Stimulated activated CD8-positive, alpha-beta memory T cell treated with anti-CD3 and anti-CD28 coated beads, Interleukin-2, amount 100 ng/mL, for 48 hours (primary cell): ENCODE results near the gene DAGLA.

Experiments
- DNase-seq, 2 donors: peaks; one replicate each; pipeline ENCODE4 v3.0.0-alpha.2; 2020; ENCODE audit warnings: low read depth in 2 of 2

DAGLA gene

GRCh38 chr11:61763930-61764605 lies 83.9 kb downstream of the DAGLA start:
- DNase-seq, result no peak

DNA sequence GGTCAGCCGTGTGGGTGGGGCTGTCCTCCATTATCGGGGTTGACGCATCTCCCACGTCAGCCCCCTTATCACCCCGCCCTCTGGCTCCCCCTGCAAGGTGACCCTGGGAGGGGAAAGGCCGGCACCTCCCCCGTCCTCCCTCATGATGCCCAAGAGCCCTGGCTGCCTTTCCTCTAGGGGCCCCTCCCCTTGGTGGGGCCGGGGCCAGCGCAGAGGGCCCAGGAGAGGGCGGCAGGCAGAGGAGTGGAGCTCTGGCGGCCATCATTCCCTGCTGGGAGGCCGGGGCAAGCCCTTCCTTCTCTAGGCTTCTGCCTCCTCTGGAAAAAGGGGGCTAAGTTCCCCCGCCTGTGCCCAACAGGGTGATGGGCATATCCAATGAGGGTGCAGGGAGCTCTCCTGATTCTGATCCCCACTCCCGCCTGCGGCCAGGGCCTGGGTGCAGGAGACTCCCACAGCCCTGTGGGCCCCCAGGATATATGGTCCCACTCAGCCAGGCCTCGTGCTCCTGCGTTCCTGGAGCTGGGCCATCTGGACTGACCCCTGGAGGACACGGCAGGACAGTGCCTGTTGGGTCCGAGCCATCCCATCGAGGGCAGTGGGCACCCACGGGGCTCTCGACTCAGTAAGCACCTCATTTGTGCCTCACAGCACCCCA lies 84.5 kb downstream of the DAGLA start:
- DNase-seq, result no peak

DNA sequence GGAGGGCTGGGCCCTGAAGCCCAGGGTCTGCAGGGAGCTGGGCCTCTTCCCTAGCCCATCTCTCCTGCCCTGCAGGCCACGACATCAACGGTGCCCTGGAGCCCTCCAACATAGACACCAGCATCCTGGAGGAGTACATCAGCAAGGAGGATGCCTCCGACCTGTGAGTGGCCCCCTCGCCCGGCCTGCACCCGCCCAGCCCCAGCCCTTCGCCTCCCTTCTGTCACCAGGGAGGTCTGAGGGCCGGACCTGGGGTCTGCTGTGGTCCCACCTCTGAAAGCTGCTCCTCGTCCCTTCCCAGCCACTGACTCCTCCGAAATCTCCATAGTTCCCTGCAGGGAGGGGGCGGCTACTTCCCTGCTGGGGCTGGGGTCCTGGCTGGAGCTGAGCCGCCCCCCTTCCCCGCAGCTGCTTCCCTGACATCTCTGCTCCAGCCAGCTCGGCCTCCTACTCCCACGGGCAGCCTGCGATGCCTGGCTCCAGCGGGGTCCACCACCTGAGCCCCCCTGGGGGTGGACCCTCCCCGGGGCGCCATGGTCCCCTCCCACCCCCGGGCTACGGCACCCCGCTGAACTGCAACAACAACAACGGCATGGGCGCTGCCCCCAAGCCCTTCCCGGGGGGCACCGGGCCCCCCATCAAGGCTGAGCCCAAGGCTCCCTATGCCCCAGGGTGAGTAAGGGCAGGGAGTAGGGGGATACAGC lies 85.5 kb downstream of the DAGLA start:
- no peak for DNase-seq

DNA sequence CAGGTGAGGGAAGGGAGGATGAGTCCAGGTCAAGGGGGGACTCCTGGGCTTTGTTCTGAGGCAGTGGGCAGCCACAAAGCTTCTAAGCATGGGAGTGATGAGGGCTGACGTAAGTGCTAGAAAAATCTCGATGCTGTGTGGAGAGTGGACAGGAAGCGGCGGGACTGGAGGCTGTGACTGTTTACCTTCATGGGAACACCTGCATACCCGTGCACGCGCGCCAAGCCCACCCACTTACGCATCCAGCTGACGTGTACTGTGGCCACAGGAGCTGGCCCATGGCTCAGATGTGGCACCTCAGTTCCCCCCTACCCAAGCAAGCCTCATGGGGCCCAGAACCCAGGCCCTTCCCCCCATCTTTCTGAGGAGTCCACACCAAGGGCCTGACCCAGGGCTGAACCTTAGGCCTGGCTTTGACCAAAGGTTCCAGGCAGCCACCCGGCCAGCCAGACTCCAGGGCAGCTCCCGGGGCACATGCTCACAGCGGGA lies 86.2 kb downstream of the DAGLA start:
- DNase-seq, result no peak

GRCh38 chr11:61768376-61769076 lies 88.3 kb downstream of the DAGLA start:
- DNase-seq, result no peak

DNA sequence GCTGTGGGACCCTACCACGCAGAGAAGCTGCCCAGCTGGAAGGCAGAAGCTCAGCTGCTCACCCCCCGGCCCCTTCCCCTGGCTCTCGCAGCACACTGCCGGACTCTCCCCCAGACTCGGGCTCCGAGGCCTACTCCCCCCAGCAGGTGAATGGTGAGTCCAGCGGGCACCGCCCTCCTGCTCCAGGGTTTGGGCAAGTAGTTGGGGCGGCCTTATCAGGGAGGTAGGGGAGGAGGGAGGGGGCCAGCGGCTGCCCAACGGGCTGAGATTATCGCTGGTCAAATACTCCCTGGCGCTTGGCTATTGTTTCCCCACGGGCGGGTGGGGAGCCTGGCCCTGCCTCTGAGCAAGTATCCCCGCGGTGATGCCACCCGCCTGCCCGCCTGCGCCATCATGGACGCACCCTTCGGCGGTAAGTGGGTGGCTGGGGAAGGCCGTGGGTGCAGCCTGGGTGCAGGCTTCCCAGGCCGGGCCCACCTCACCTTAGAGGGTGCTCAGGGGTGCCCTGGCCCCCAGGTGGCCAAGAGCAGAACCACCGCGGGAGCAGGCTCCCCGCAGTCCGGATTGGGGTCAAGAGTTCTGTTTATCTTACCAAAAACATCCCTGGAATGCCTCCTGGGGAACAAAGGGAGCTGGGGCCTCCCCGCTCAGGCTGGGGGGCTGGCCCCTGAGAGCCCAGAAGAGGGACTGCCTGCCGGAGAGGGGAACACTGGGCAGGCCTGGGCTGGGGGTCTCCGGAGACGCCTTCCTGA lies 89.2 kb downstream of the DAGLA start:
- no peak for DNase-seq

GRCh38 chr11:61769946-61770683 lies 89.9 kb downstream of the DAGLA start:
- no peak for DNase-seq

GRCh38 chr11:61771195-61771894 lies 91.2 kb downstream of the DAGLA start:
- no peak for DNase-seq

GRCh38 chr11:61771985-61772455 lies 91.8 kb downstream of the DAGLA start:
- DNase-seq, result no peak

DNA sequence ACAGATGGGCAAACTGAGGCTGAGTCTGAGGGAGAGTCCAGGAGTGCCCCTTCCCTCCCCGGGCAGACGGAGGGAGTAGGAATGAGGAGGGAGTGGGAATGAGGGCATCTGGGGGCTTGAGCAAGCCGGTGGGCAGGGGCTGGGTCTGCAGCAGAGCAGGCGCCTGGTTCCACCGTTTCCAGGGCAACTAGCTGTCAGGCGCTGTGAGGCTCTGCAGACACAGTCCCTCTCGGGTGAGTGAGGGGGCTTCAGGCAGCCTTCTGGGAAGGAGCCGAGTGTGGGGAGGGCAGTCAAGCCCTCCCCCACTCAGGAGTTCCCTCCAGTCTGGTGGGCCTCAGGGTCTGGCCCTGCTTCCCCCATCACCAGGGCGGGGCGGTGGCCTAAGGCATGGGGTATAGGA lies 93.2 kb downstream of the DAGLA start:
- no peak for DNase-seq

GRCh38 chr11:61773809-61774208 lies 93.6 kb downstream of the DAGLA start:
- no peak for DNase-seq

- DNase-seq, result no peak
Measured at GRCh38 chr11:61774411-61774810, 94.2 kb downstream of the DAGLA start.

DNA sequence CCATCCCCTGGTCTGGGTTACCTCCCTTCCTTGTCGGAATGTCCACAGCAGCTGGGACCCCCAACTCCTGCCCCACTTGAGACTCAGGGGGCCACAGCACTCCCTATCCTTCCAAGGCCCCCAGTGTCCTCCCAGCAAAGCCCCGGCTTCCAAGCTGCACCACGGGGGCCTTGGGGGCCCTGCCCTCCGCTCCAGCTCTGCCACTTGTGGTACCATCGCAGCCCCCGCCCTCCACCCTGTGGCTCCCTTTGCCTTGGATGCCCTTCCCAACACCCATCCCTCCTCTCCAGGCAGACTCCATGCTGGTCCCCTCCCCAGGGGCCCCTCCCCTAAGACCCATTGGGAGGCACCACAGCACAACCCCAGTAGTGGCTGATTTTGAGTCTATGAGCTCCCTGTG lies 94.9 kb downstream of the DAGLA start:
- DNase-seq, result no peak

GRCh38 chr11:61775606-61776554 lies 95.7 kb downstream of the DAGLA start:
- no peak for DNase-seq

DNA sequence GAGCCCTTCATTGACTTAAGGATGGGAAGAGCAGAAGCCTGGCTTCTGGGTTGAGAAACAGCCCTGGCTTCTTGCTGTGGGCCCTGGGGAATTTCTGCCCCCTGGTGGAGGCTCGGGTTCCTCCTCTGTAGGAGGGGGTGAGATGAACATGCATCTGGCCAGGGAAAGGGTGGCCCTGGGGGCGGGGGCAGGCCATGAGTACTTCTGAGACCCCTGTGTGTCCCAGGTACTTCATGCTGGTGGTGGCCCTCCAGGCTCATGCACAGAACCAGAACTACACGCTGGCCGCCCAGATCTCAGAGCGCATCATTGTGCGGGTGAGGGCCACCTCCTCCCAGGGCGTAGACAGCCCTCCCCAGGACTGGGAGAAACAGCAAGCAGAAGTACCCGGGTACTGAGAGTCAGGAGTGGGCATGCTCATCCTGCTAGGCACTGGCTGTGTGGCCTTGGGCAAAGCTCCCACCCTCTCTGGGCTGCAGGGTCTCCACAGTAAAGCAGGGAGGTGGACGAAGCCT lies 96.4 kb downstream of the DAGLA start:
- peak; percentile 56 to 60 for DNase-seq

- DNase-seq, result peak; percentile 43 to 44
Measured at GRCh38 chr11:61777234-61778090, 97.3 kb downstream of the DAGLA start.

- no peak for DNase-seq
Measured at GRCh38 chr11:61778357-61778886, 98.2 kb downstream of the DAGLA start.
